Nephron progenitor cell (in vitro differentiated cells): ENCODE measurements around the gene SCARF2.

Experiments
- DNase-seq: peaks from one replicate; pipeline ENCODE4 v3.0.0; 2021
- H3K27ac Mint-ChIP-seq: 2 replicates; pipeline ENCODE4 v1.8.0; 2021; ENCODE audit warnings: mild to moderate bottlenecking, moderate library complexity, mixed read lengths
- H3K27me3 Mint-ChIP-seq: 2 replicates; pipeline ENCODE4 v1.8.0; 2021; ENCODE audit warnings: mild to moderate bottlenecking, low read depth, mixed read lengths; ENCODE audit not compliant: poor library complexity
- H3K36me3 Mint-ChIP-seq: 2 replicates; pipeline ENCODE4 v1.8.0; 2021; ENCODE audit warnings: low read depth, mixed read lengths
- H3K4me1 Mint-ChIP-seq: 2 replicates; pipeline ENCODE4 v1.8.0; 2021; ENCODE audit warnings: mixed read lengths
- H3K4me3 Mint-ChIP-seq: 2 replicates; pipeline ENCODE4 v1.8.0; 2021; ENCODE audit warnings: mild to moderate bottlenecking, moderate library complexity, mixed read lengths
- H3K9me3 Mint-ChIP-seq: 2 replicates; pipeline ENCODE4 v1.8.0; 2021; ENCODE audit warnings: mild to moderate bottlenecking, moderate library complexity, mixed read lengths
- TF ChIP-seq, protein P1 (sequence below): fragments of 200-600 bp; sonication (generic); IDR thresholded peaks from 2 replicates; pipeline ENCODE4 v1.5.0; 2021; ENCODE audit warnings: antibody characterized with exemption

SCARF2 gene

DNA sequence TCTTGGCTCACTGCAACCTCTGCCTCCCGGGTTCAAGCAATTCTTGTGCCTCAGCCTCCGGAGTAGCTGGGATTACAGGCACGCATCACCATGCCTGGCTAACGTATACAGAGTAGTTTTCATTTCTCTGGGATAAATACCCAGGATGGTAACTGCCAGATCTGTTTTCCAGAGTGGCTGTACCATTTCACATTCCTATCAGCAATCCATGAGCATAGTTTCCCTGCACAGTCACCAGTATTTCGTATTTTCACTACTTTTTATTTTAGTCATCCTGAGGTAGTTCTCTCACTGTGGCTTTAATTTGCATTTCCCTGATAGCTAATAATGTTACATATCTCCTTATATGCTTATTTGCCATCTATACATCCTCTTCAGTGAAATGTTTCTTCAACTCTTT lies 11.0 kb upstream of the SCARF2 start:
- H3K27me3 Mint-ChIP-seq: peaks cover 5% of the 10 kb centered on the region
- no peak overlapping the region for H3K27ac Mint-ChIP-seq
- H3K4me1 Mint-ChIP-seq: no peaks in the 10 kb centered on the region
- no peak for DNase-seq
- no peak overlapping the region for H3K4me3 Mint-ChIP-seq
- no peaks in the 10 kb centered on the region for H3K9me3 Mint-ChIP-seq
- TF ChIP-seq, protein P1, sequence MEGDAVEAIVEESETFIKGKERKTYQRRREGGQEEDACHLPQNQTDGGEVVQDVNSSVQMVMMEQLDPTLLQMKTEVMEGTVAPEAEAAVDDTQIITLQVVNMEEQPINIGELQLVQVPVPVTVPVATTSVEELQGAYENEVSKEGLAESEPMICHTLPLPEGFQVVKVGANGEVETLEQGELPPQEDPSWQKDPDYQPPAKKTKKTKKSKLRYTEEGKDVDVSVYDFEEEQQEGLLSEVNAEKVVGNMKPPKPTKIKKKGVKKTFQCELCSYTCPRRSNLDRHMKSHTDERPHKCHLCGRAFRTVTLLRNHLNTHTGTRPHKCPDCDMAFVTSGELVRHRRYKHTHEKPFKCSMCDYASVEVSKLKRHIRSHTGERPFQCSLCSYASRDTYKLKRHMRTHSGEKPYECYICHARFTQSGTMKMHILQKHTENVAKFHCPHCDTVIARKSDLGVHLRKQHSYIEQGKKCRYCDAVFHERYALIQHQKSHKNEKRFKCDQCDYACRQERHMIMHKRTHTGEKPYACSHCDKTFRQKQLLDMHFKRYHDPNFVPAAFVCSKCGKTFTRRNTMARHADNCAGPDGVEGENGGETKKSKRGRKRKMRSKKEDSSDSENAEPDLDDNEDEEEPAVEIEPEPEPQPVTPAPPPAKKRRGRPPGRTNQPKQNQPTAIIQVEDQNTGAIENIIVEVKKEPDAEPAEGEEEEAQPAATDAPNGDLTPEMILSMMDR: no peak
- H3K36me3 Mint-ChIP-seq: peaks cover 49% of the 10 kb centered on the region

- DNase-seq: no peak
- Mint-ChIP-seq H3K4me3 (no peak overlapping the region), H3K36me3 (peaks cover 50% of the 10 kb centered on the region), H3K4me1 (no peaks in the 10 kb centered on the region), H3K27ac (no peak overlapping the region), H3K27me3 (no peaks in the 10 kb centered on the region), H3K9me3 (no peaks in the 10 kb centered on the region)
- TF ChIP-seq, protein P1: no peak
Measured at GRCh38 chr22:20446383-20446970, 8.9 kb upstream of the SCARF2 start.

DNA sequence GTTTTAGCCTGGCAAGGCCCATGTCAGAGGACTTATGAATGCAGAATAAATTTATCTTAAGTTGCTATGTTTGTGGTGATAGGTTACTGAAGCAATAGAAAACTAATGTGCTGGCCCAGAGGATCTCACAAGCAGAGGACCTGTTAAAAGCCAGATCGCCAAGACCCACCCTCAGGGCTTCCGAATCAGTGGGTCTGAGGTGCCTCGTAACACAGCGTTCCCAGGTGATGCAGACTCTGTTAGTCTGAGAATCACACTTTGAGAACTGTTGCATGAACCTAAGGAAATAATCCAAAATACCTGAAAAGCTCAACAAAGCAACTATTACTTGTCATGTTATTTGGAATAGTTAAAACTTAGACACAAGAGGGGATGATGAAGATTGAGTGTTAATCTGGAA lies 6.7 kb upstream of the SCARF2 start:
- DNase-seq: no peak
- Mint-ChIP-seq H3K9me3 (no peaks in the 10 kb centered on the region), H3K36me3 (peaks cover 33% of the 10 kb centered on the region), H3K4me1 (peaks cover 3% of the 10 kb centered on the region), H3K4me3 (no peak overlapping the region), H3K27ac (no peak overlapping the region), H3K27me3 (peaks cover 12% of the 10 kb centered on the region)
- TF ChIP-seq, protein P1: no peak

- no peak overlapping the region for H3K27ac Mint-ChIP-seq
- peaks cover 12% of the 10 kb centered on the region for H3K4me1 Mint-ChIP-seq
- peaks cover 33% of the 10 kb centered on the region for H3K36me3 Mint-ChIP-seq
- peaks cover 25% of the 10 kb centered on the region for H3K27me3 Mint-ChIP-seq
- no peak for DNase-seq
- TF ChIP-seq, protein P1: no peak
- H3K4me3 Mint-ChIP-seq: no peak overlapping the region
- no peaks in the 10 kb centered on the region for H3K9me3 Mint-ChIP-seq
Measured at GRCh38 chr22:20442485-20443284, 5.1 kb upstream of the SCARF2 start.

DNA sequence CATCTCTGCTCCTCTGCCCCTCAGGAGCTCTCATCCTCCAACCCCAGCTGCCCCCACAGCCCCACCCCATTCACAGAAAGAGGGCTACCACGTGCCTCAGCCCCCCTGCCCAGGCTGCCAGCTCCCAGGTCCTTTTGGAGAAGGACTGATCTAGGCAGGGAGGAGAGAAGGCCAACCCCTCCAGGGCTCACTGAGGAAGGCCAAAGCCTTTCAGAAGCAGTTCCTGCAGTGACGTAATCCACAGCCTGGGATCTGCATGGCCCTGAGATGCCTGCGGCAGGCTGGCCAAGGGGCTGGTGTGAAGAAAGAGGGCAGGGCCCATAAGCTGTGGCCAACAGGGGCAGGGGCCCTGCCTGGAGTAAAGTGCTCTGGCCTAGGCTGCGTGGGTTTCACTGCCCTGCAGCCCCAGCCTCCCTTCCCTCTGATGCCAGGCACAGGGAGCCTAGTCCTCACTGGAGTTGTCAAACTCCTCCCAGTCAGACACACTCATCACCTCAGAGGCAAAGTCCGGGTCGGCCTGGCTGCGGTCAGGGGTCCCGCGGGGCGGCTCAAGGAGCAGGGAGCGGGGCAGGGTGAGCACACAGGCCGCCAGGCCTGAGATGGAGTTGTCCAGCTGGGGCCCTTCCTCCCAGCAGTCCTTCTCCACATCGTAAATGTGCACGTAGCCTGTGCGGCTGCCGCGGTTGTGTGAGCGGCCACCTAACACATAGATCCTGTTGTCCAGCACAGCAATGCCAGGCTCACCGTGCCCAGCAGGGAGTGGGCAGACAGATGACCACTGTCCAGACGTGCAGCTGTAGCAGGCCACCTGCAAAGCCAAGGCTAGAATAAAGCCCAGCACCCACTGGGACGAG lies 4.2 kb upstream of the SCARF2 start:
- Mint-ChIP-seq H3K36me3 (peaks cover 30% of the 10 kb centered on the region), H3K9me3 (no peaks in the 10 kb centered on the region), H3K4me1 (peaks cover 16% of the 10 kb centered on the region), H3K27ac (no peak overlapping the region), H3K27me3 (peaks cover 30% of the 10 kb centered on the region), H3K4me3 (no peak overlapping the region)
- TF ChIP-seq, protein P1: no peak
- DNase-seq: no peak
